Endodermal cell (in vitro differentiated cells): ENCODE measurements around the gene BNC2. TPM values are rescaled to one million over a fixed set of nuclear protein-coding genes. Genes with fewer than 3 reads are reported as not detected.

Experiments used
- DNase-seq: peaks from one replicate; pipeline ENCODE4 v3.0.0-alpha.2; 2017
- H3K27ac ChIP-seq: 2 replicates; pipeline ENCODE4 v1.5.1; 2013; ENCODE audit warnings: mild to moderate bottlenecking, low read depth, low read length, moderate library complexity
- H3K27me3 ChIP-seq: 2 replicates; pipeline ENCODE4 v1.6.1; 2013; ENCODE audit warnings: mild to moderate bottlenecking, low read length, moderate library complexity; ENCODE audit not compliant: insufficient read depth, control insufficient read depth, poor library complexity, severe bottlenecking
- H3K36me3 ChIP-seq: 2 replicates; pipeline ENCODE4 v1.7.0; 2013; ENCODE audit warnings: mild to moderate bottlenecking, low read length, moderate library complexity; ENCODE audit not compliant: control insufficient read depth, insufficient read depth
- H3K4me1 ChIP-seq: one replicate; pipeline ENCODE4 v1.7.0; 2013; ENCODE audit warnings: low read length; ENCODE audit not compliant: control insufficient read depth, insufficient read depth
- H3K4me3 ChIP-seq: 2 replicates; pipeline ENCODE4 v1.5.1; 2013; ENCODE audit warnings: mild to moderate bottlenecking, low read length, moderate library complexity
- H3K9ac ChIP-seq: 2 replicates; pipeline ENCODE4 v1.6.1; 2013; ENCODE audit warnings: mild to moderate bottlenecking, low read length, moderate library complexity; ENCODE audit not compliant: poor library complexity, severe bottlenecking; ENCODE audit errors: extremely low read depth
- H3K9me3 ChIP-seq: 2 replicates; pipeline ENCODE4 v1.6.1; 2013; ENCODE audit warnings: mild to moderate bottlenecking, low read length, moderate library complexity; ENCODE audit not compliant: control insufficient read depth
- H3K27ac Mint-ChIP-seq: 2 replicates; pipeline ENCODE4 v1.8.0; 2020; ENCODE audit warnings: mixed read lengths
- H3K27me3 Mint-ChIP-seq: 2 replicates; pipeline ENCODE4 v1.8.0; 2021; ENCODE audit warnings: mild to moderate bottlenecking, mixed read lengths; ENCODE audit not compliant: insufficient read depth
- H3K36me3 Mint-ChIP-seq: 2 replicates; pipeline ENCODE4 v1.8.0; 2020; ENCODE audit warnings: low read depth, mixed read lengths
- H3K4me1 Mint-ChIP-seq: 2 replicates; pipeline ENCODE4 v1.8.0; 2020; ENCODE audit warnings: mixed read lengths
- H3K4me3 Mint-ChIP-seq: 2 replicates; pipeline ENCODE4 v1.8.0; 2020; ENCODE audit warnings: mild to moderate bottlenecking, moderate library complexity, mixed read lengths
- H3K9me3 Mint-ChIP-seq: 2 replicates; pipeline ENCODE4 v1.8.0; 2020; ENCODE audit warnings: mild to moderate bottlenecking, mixed read lengths
- CTCF ChIP-seq: fragments of 200-600 bp; sonication (generic); conservative IDR thresholded peaks from 2 replicates; pipeline ENCODE4 v1.5.0; 2021; ENCODE audit warnings: antibody characterized with exemption, mild to moderate bottlenecking
- WGBS, 2 experiments: methylation state at CpG; one replicate each; pipeline versions ENCODE4 v1.1.5 to v1.1.7; 2013; ENCODE audit warnings: missing lambda C conversion rate in 2 of 2, mixed read lengths in 1 of 2; ENCODE audit not compliant: insufficient coverage in 1 of 2, insufficient read length in 1 of 2; 5-methylcytosine and 5-hydroxymethylcytosine counted together
- total RNA-seq, 2 donors: library from RNA; stranded (reverse); fragmentation: NEBNext Ultra II Directional in 1 of 2; extraction: Animal tissue kit (Norgen Biotek cat#: 25700) in 1 of 2; gene quantifications; 2 replicates in 1 of 2; 3 replicates in 1 of 2; pipeline ENCODE4 v1.2.1, GENCODE V29; 2021

The BNC2 gene
- total RNA-seq, 2 donors from 2014 or later: 3.0 to 10.5 TPM

- no peaks in the 10 kb centered on the region for H3K36me3 Mint-ChIP-seq
- Histone ChIP-seq H3K4me3 (no peak overlapping the region), H3K36me3 (no peaks in the 10 kb centered on the region), H3K9me3 (no peaks in the 10 kb centered on the region), H3K4me1 (no peaks in the 10 kb centered on the region), H3K27me3 (no peaks in the 10 kb centered on the region), H3K9ac (no peak overlapping the region), H3K27ac (no peak overlapping the region)
- DNase-seq: no peak
- no peak for TF ChIP-seq CTCF
- peaks cover 9% of the 10 kb centered on the region for H3K4me1 Mint-ChIP-seq
- H3K9me3 Mint-ChIP-seq: no peaks in the 10 kb centered on the region
- 93% methylated on average over 2 of the region's 2 CpGs; no CpG with 5 or more reads in 1 of the 2 experiments for WGBS, 2 experiments
- H3K4me3 Mint-ChIP-seq: no peak overlapping the region
- H3K27me3 Mint-ChIP-seq: no peaks in the 10 kb centered on the region
- no peak overlapping the region for H3K27ac Mint-ChIP-seq
Observed at GRCh38 chr9:16579872-16580432, 290.5 kb downstream of the BNC2 start.

GRCh38 chr9:16575986-16576245 lies 294.6 kb downstream of the BNC2 start:
- Histone ChIP-seq H3K36me3 (no peaks in the 10 kb centered on the region), H3K9ac (no peak overlapping the region), H3K27me3 (no peaks in the 10 kb centered on the region), H3K27ac (no peak overlapping the region), H3K9me3 (no peaks in the 10 kb centered on the region), H3K4me1 (peaks cover 6% of the 10 kb centered on the region), H3K4me3 (no peak overlapping the region)
- Mint-ChIP-seq H3K36me3 (no peaks in the 10 kb centered on the region), H3K4me1 (peaks cover 23% of the 10 kb centered on the region), H3K9me3 (no peaks in the 10 kb centered on the region), H3K27me3 (no peaks in the 10 kb centered on the region), H3K4me3 (no peak overlapping the region), H3K27ac (no peak overlapping the region)
- no peak for DNase-seq
- TF ChIP-seq CTCF: no peak
- 80 to 90% methylated on average over 1 to 3 of the region's 3 CpGs for WGBS, 2 experiments

GRCh38 chr9:16575142-16575985 lies 295.1 kb downstream of the BNC2 start:
- 80% methylated on average over 10 to 11 of the region's 11 CpGs for WGBS, 2 experiments
- no peak overlapping the region for H3K27ac Mint-ChIP-seq
- H3K36me3 Mint-ChIP-seq: no peaks in the 10 kb centered on the region
- Histone ChIP-seq H3K36me3 (no peaks in the 10 kb centered on the region), H3K9me3 (no peaks in the 10 kb centered on the region), H3K27me3 (no peaks in the 10 kb centered on the region), H3K4me1 (peaks cover 6% of the 10 kb centered on the region), H3K4me3 (no peak overlapping the region), H3K27ac (no peak overlapping the region), H3K9ac (no peak overlapping the region)
- H3K27me3 Mint-ChIP-seq: no peaks in the 10 kb centered on the region
- TF ChIP-seq CTCF: peak; percentile 29
- peaks cover 23% of the 10 kb centered on the region for H3K4me1 Mint-ChIP-seq
- H3K4me3 Mint-ChIP-seq: no peak overlapping the region
- no peaks in the 10 kb centered on the region for H3K9me3 Mint-ChIP-seq
- peak; percentile 50 for DNase-seq
